ENCODE data around the gene USP53. TPM values are rescaled to one million over a fixed set of nuclear protein-coding genes. Genes with fewer than 3 reads are reported as not detected.

Gene USP53
- total and polyA plus RNA-seq, 10 of the 15 experiments (the other 5 are each of a cell fraction or from before 2014, with no cell fraction given), result 0.23 to 4.0 (median 2.7) TPM

DNA sequence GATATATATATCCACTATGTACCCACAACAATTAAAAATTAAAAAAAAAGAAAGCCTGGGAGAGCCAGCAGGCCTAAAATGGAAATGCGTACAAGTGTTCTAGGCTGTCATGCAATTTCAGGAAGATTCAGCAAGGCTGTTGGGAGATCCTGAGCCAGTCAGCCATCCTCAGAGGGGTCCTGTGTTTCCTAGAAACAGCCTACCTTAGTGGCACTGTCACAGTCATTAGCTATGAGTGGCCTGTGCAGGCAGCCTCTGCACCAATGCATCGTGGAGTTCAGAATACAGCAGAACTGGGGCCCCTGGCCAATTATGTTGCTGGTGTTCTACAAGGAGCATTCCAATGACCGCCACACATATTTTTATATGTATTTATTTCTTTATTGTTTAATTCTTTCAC, 21.0 kb upstream of the USP53 start:
- Histone ChIP-seq H3K9ac (ENCODE audit: control insufficient read depth, insufficient read depth, low read length) (no peak overlapping the region), H2AFZ (ENCODE audit: control insufficient read depth, low read depth, low read length) (no peak overlapping the region), H4K20me1 (ENCODE audit: control insufficient read depth, insufficient read depth) (no peaks in the 10 kb centered on the region), H3K27me3 (replicated peaks in 1 of 2; ENCODE audit: control insufficient read depth in 2 of 2, insufficient read depth in 2 of 2, low read length in 1 of 2) (no peaks in the 10 kb centered on the region; a peak in 1 of 4 replicates), H3K27ac (ENCODE audit: control insufficient read depth, insufficient read depth) (no peak overlapping the region), H3K79me2 (ENCODE audit: control insufficient read depth, insufficient read depth, low read length) (no peaks in the 10 kb centered on the region), H3K4me2 (ENCODE audit: control insufficient read depth, insufficient read depth) (no peak overlapping the region), H3K4me3 (no peak overlapping the region), H3K36me3 (ENCODE audit: control insufficient read depth in 2 of 2, insufficient read depth in 2 of 2, low read length in 1 of 2) (no peaks in the 10 kb centered on the region), H3K9me3 (replicated peaks; ENCODE audit: control insufficient read depth, insufficient read depth, low read length) (no peaks in the 10 kb centered on the region), H3K4me1 (ENCODE audit: control insufficient read depth, insufficient read depth, low read length) (no peaks in the 10 kb centered on the region)
- ChIA-PET POLR2A (no interaction called here), CTCF (no interaction called here), SMC1A (ENCODE audit: uncharacterized antibody, unreplicated experiment) (no interaction called here), RAD21 (ENCODE audit: unreplicated experiment) (no interaction called here)
- in situ Hi-C loops (cut with MboI) (no loop called here), intact Hi-C loops (cut with micrococcal nuclease; ENCODE audit: unreplicated experiment) (no loop called here)
- BruUV-seq (replicated peaks), result no TSS peak
- no peak for FAIRE-seq
- no peak for ATAC-seq
- WGBS (ENCODE audit: insufficient coverage, insufficient replicate concordance, low lambda C conversion rate, missing lambda C conversion rate), result 47% methylated on average over 3 of the region's 3 CpGs
- no peak for DNase-seq (ENCODE audit: low read depth, low spot score)
- TF ChIP-seq RCOR1 (conservative IDR thresholded peaks at IDR 0.05; ENCODE audit: low read depth, low read length) (no peak), MEF2A (IDR thresholded peaks at IDR 0.05; ENCODE audit: insufficient read depth, low read depth, low read length) (no peak), EZH2 (IDR thresholded peaks at IDR 0.05; ENCODE audit: borderline replicate concordance, control insufficient read depth, low read depth, low read length) (no peak), NFYB (IDR thresholded peaks at IDR 0.05; ENCODE audit: insufficient read depth, low read depth, low read length) (no peak), POLR2A (IDR thresholded peaks at IDR 0.05; ENCODE audit: low read depth, low read length) (no peak), CEBPB (IDR thresholded peaks at IDR 0.05; ENCODE audit: borderline replicate concordance in 1 of 2, low read depth in 2 of 2, low read length in 2 of 2) (no peak), CHD4 (IDR thresholded peaks at IDR 0.05) (no peak), BACH1 (IDR thresholded peaks at IDR 0.05; ENCODE audit: borderline replicate concordance) (no peak), POLR2AphosphoS2 (IDR thresholded peaks at IDR 0.05; ENCODE audit: low read depth, low read length) (no peak), ZSCAN29 (IDR thresholded peaks at IDR 0.05) (no peak)
- TF ChIP-seq, protein P1, sequence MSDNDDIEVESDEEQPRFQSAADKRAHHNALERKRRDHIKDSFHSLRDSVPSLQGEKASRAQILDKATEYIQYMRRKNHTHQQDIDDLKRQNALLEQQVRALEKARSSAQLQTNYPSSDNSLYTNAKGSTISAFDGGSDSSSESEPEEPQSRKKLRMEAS (IDR thresholded peaks at IDR 0.05; ENCODE audit: low read depth, low read length), result no peak
- TF ChIP-seq, protein P2, sequence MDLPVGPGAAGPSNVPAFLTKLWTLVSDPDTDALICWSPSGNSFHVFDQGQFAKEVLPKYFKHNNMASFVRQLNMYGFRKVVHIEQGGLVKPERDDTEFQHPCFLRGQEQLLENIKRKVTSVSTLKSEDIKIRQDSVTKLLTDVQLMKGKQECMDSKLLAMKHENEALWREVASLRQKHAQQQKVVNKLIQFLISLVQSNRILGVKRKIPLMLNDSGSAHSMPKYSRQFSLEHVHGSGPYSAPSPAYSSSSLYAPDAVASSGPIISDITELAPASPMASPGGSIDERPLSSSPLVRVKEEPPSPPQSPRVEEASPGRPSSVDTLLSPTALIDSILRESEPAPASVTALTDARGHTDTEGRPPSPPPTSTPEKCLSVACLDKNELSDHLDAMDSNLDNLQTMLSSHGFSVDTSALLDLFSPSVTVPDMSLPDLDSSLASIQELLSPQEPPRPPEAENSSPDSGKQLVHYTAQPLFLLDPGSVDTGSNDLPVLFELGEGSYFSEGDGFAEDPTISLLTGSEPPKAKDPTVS (IDR thresholded peaks at IDR 0.05; ENCODE audit: low read depth, low read length), result no peak

All from GM12878 (cell line).